ENCODE measurements around the gene VPS37C. TPM values are rescaled to one million over a fixed set of nuclear protein-coding genes. Genes with fewer than 3 reads are reported as not detected.
A peak's percentile ranks its signal among the peaks of the same experiment; 100 is the strongest.
"Not testable (repeated sequence)": the region's sequence is repeated elsewhere in the genome, so short reads cannot be mapped to it uniquely, and the experiment has no call there.

VPS37C gene
- 20.7 TPM for polyA plus RNA-seq (2013, experiment 1 of 4)
- polyA plus RNA-seq (2013, experiment 2 of 4) = 21.5 TPM
- 16.6 TPM for polyA plus RNA-seq (2013, experiment 3 of 4)
- 17.6 TPM for polyA plus RNA-seq (2013, experiment 4 of 4)

GRCh38 chr11:61161190-61162091 is at the start of gene VPS37C:
VPS37C (minus strand) TSS chr11:61161426; CDS start chr11:61138829, 22,597 bp downstream.
- peak within 1 kb of the TSS; percentile 67 for H3K27ac ChIP-seq (ENCODE audit: insufficient read depth, low read depth, low read length, poor library complexity, severe bottlenecking)
- no peaks in the 10 kb centered on the region for H3K27me3 ChIP-seq (ENCODE audit: control insufficient read depth, insufficient read depth, low read length, poor library complexity, severe bottlenecking)
- H3K4me1 ChIP-seq (ENCODE audit: control insufficient read depth, insufficient read depth, low read length) = peaks cover 13% of the 10 kb centered on the region
- 0% methylated on average over 85 of the region's 85 CpGs for WGBS, 2 experiments
- H3K9me3 ChIP-seq (ENCODE audit: control insufficient read depth, low read length) = no peaks in the 10 kb centered on the region
- H3K4me3 ChIP-seq (ENCODE audit: insufficient read depth, low read depth, low read length) = peak within 1 kb of the TSS; percentile 83
- H3K36me3 ChIP-seq (ENCODE audit: control insufficient read depth, insufficient read depth, low read length) = no peaks in the 10 kb centered on the region

DNA sequence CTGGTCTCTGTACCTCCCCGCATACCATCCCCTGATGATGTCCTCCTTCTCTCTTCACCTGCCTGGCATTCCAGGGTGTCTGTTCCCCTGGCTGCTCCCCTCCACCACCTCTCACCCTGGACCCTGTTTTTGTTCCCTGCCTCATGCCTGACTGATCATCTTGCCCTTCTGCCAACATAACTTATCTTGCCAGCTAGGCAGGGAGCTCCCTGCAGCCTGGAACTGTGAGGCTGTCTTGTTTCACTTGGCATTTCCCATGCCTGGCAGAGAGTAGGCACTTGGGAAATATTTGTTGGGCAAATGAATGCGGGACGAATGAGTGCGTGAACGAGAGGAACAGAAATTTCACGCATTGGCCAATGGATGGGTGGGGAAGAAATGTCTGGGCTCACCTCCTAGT is 49.4 kb upstream of the VPS37C start:
- WGBS, 2 experiments = no CpG with 5 or more reads among the region's 6 CpGs
- not testable (repeated sequence) for H3K4me3 ChIP-seq (ENCODE audit: insufficient read depth, low read depth, low read length); H3K36me3 ChIP-seq (ENCODE audit: control insufficient read depth, insufficient read depth, low read length); H3K27ac ChIP-seq (ENCODE audit: insufficient read depth, low read depth, low read length, poor library complexity, severe bottlenecking); H3K27me3 ChIP-seq (ENCODE audit: control insufficient read depth, insufficient read depth, low read length, poor library complexity, severe bottlenecking); H3K4me1 ChIP-seq (ENCODE audit: control insufficient read depth, insufficient read depth, low read length); H3K9me3 ChIP-seq (ENCODE audit: control insufficient read depth, low read length)

DNA sequence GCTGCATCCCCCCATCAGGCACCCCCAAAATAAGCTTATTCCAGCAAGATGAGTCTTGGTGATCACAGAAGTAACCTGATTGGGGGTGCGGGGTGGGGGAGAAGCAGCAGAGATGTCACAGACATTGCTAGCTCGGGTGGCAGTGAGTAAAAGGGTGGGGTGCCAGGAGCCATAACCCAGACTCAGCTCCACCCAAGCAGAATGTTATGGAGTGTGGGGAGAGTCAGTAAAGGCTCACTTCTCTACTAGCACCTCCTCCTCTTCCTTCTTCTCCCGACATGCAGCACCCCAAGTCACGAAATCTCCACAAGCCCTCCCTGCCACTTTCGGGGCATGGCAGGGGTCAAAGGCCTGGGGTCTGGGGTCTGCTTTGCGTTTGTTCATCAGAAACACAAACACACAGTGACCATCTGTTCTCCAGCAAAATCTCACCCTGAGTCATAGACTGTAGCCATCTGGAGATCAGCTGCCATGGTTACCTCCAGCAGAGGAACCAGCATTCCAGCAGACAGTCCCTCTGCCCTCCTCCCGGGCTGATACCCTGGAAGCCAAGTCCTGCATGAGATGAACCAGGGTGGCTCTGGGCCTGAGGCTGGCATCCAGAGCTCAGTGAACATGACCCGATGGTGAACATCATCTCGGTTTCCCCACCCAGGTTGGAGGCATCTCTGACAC is 46.5 kb upstream of the VPS37C start:
- not testable (repeated sequence) for H3K9me3 ChIP-seq (ENCODE audit: control insufficient read depth, low read length); H3K27ac ChIP-seq (ENCODE audit: insufficient read depth, low read depth, low read length, poor library complexity, severe bottlenecking); H3K36me3 ChIP-seq (ENCODE audit: control insufficient read depth, insufficient read depth, low read length); H3K4me1 ChIP-seq (ENCODE audit: control insufficient read depth, insufficient read depth, low read length); H3K4me3 ChIP-seq (ENCODE audit: insufficient read depth, low read depth, low read length); H3K27me3 ChIP-seq (ENCODE audit: control insufficient read depth, insufficient read depth, low read length, poor library complexity, severe bottlenecking)
- no CpG with 5 or more reads among the region's 9 CpGs for WGBS, 2 experiments

DNA sequence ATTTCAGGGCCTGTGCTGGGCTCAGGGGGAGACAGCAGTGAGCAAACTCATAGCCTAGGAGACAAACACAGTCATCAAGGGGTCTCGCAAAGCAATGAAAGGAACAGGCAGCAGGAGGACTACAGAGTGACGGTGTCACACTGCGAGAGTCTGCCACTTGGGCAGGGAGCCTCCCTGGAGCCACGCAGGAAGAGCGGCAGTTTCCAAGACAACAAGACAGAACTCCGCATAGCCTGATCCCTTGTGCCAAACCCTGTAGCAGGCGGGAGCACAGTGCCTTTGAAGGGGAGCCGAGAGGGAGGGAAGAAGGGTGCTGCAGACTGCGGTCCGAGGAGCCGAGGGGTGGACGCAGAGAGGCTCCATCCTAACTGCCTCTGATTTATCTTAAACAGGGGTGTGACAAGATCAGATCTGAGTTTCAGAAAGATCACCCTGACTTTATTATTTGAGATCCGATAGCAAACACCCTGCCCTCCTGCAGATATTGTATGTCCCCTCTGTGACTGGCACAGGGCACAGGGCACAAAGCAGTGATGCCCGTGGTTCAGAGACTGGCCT is 43.4 kb upstream of the VPS37C start:
- H3K9me3 ChIP-seq (ENCODE audit: control insufficient read depth, low read length); H3K4me3 ChIP-seq (ENCODE audit: insufficient read depth, low read depth, low read length); H3K27me3 ChIP-seq (ENCODE audit: control insufficient read depth, insufficient read depth, low read length, poor library complexity, severe bottlenecking); H3K27ac ChIP-seq (ENCODE audit: insufficient read depth, low read depth, low read length, poor library complexity, severe bottlenecking); H3K36me3 ChIP-seq (ENCODE audit: control insufficient read depth, insufficient read depth, low read length); H3K4me1 ChIP-seq (ENCODE audit: control insufficient read depth, insufficient read depth, low read length): not testable (repeated sequence)
- 74 to 75% methylated on average over 14 of the region's 14 CpGs for WGBS, 2 experiments

GRCh38 chr11:61203873-61204272 is 42.6 kb upstream of the VPS37C start:
- not testable (repeated sequence) for H3K4me1 ChIP-seq (ENCODE audit: control insufficient read depth, insufficient read depth, low read length); H3K4me3 ChIP-seq (ENCODE audit: insufficient read depth, low read depth, low read length); H3K27ac ChIP-seq (ENCODE audit: insufficient read depth, low read depth, low read length, poor library complexity, severe bottlenecking); H3K36me3 ChIP-seq (ENCODE audit: control insufficient read depth, insufficient read depth, low read length); H3K9me3 ChIP-seq (ENCODE audit: control insufficient read depth, low read length); H3K27me3 ChIP-seq (ENCODE audit: control insufficient read depth, insufficient read depth, low read length, poor library complexity, severe bottlenecking)
- no CpG with 5 or more reads among the region's 5 CpGs for WGBS, 2 experiments

DNA sequence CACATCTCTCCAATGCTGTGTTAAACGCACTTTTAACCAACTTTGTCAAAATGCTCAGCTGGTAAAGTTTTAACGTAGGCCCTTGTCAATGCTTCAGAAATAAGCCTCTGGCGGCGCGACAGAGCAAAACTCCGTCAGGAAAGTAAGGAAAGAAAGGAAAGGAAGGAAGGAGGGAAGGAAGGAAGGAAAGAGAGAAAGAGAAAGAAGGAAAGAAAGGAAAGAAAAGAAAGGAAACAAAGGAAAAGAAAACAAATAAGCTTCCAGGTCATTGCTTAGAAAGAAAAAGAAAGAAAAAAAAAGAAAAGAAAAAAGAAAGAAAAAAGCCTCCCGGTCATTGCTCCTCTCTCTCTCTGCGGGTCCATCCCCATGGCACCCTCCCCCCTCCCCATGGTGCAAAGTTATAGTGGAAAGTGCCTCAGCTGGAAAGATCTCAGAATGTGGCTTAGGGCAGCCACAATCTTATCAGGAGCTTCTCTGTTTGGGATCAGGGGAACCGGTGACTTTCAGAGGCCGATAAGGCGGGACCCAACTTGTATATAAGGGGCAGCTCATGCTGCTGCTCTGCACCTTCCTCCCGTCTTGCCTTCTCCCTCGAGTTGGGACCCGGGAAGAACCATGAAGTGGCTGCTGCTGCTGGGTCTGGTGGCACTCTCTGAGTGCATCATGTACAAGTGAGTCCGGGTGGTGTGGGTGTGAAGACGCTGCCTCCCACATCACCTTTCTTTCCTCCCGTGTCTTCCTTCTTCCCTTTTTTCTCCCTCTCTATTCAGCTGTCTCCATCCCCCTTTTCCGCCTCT is 41.9 kb upstream of the VPS37C start, which contains the start of gene PGA3:
Gene PGA3, plus strand, starts transcription at position 566 of the 797 bp plus-strand sequence. Its CDS starts 50 bp downstream, at position 616.
- not testable (repeated sequence) for H3K27me3 ChIP-seq (ENCODE audit: control insufficient read depth, insufficient read depth, low read length, poor library complexity, severe bottlenecking); H3K36me3 ChIP-seq (ENCODE audit: control insufficient read depth, insufficient read depth, low read length); H3K4me1 ChIP-seq (ENCODE audit: control insufficient read depth, insufficient read depth, low read length); H3K4me3 ChIP-seq (ENCODE audit: insufficient read depth, low read depth, low read length); H3K9me3 ChIP-seq (ENCODE audit: control insufficient read depth, low read length); H3K27ac ChIP-seq (ENCODE audit: insufficient read depth, low read depth, low read length, poor library complexity, severe bottlenecking)
- 81% methylated on average over 11 to 17 of the region's 18 CpGs for WGBS, 2 experiments

DNA sequence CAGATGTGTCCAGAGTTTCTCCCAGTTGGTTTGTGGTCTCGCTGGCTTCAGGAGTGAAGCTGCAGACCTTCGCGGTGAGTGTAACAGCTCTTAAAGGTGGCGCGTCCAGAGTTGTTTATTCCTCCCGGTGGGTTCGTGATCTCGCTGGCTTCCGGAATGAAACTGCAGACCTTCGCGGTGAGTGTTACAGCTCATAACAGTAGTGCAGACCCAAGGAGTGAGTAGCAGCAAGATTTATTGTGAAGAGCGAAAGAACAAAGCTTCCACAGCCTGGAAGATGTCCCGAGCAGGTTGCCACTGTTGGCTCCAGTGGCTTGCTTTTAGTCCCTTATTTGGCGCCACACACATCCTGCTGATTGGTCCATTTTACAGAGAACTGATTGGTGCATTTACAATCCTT is 40.2 kb upstream of the VPS37C start:
- Histone ChIP-seq H3K27ac (ENCODE audit: insufficient read depth, low read depth, low read length, poor library complexity, severe bottlenecking) (no peak overlapping the region), H3K9me3 (ENCODE audit: control insufficient read depth, low read length) (no peaks in the 10 kb centered on the region), H3K27me3 (ENCODE audit: control insufficient read depth, insufficient read depth, low read length, poor library complexity, severe bottlenecking) (no peaks in the 10 kb centered on the region), H3K36me3 (ENCODE audit: control insufficient read depth, insufficient read depth, low read length) (no peaks in the 10 kb centered on the region), H3K4me1 (ENCODE audit: control insufficient read depth, insufficient read depth, low read length) (peaks cover 3% of the 10 kb centered on the region), H3K4me3 (ENCODE audit: insufficient read depth, low read depth, low read length) (no peak overlapping the region)
- WGBS, 2 experiments = 94 to 95% methylated on average over 14 of the region's 14 CpGs

GRCh38 chr11:61198948-61199523 is 37.8 kb upstream of the VPS37C start:
- no peak overlapping the region for H3K4me3 ChIP-seq (ENCODE audit: insufficient read depth, low read depth, low read length)
- 84 to 90% methylated on average over 3 of the region's 4 CpGs for whole genome bisulfite sequencing, 2 experiments

GRCh38 chr11:61198361-61198760 is 37.1 kb upstream of the VPS37C start:
- WGBS, 2 experiments = 90 to 92% methylated on average over 6 of the region's 6 CpGs
- H3K27me3 ChIP-seq (ENCODE audit: control insufficient read depth, insufficient read depth, low read length, poor library complexity, severe bottlenecking) = no peaks in the 10 kb centered on the region
- H3K36me3 ChIP-seq (ENCODE audit: control insufficient read depth, insufficient read depth, low read length) = no peaks in the 10 kb centered on the region
- no peak overlapping the region for H3K4me3 ChIP-seq (ENCODE audit: insufficient read depth, low read depth, low read length)
- peaks cover 3% of the 10 kb centered on the region for H3K4me1 ChIP-seq (ENCODE audit: control insufficient read depth, insufficient read depth, low read length)
- no peak overlapping the region for H3K27ac ChIP-seq (ENCODE audit: insufficient read depth, low read depth, low read length, poor library complexity, severe bottlenecking)
- H3K9me3 ChIP-seq (ENCODE audit: control insufficient read depth, low read length) = no peaks in the 10 kb centered on the region

More at GRCh38 chr11:61198948-61199523, 37.8 kb upstream of the VPS37C start:
- H3K27ac ChIP-seq (ENCODE audit: insufficient read depth, low read depth, low read length, poor library complexity, severe bottlenecking) = no peak overlapping the region
- no peaks in the 10 kb centered on the region for H3K27me3 ChIP-seq (ENCODE audit: control insufficient read depth, insufficient read depth, low read length, poor library complexity, severe bottlenecking)
- H3K9me3 ChIP-seq (ENCODE audit: control insufficient read depth, low read length) = no peaks in the 10 kb centered on the region
- no peaks in the 10 kb centered on the region for H3K36me3 ChIP-seq (ENCODE audit: control insufficient read depth, insufficient read depth, low read length)
- peaks cover 3% of the 10 kb centered on the region for H3K4me1 ChIP-seq (ENCODE audit: control insufficient read depth, insufficient read depth, low read length)

Data from ectodermal cell (in vitro differentiated cells).